ENCODE measurements around the gene IL5.

DNA sequence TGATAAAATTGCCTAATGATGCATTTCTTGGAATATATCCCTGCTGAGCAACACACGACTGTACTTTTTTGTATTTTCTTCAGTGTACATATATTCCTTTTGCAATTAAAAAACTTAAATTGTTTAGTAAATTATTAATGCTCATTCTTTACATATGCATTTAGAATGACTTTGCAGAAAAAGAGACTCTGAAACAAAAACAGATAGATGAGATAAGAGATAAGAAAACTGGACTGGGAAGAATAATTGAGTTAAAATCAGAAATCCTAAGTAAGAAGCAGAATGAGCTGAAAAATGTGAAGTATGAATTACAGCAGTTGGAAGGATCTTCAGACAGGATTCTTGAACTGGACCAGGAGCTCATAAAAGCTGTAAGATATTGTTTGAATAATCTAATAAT is 46.1 kb upstream of the IL5 start:
- TF ChIP-seq, protein P1, sequence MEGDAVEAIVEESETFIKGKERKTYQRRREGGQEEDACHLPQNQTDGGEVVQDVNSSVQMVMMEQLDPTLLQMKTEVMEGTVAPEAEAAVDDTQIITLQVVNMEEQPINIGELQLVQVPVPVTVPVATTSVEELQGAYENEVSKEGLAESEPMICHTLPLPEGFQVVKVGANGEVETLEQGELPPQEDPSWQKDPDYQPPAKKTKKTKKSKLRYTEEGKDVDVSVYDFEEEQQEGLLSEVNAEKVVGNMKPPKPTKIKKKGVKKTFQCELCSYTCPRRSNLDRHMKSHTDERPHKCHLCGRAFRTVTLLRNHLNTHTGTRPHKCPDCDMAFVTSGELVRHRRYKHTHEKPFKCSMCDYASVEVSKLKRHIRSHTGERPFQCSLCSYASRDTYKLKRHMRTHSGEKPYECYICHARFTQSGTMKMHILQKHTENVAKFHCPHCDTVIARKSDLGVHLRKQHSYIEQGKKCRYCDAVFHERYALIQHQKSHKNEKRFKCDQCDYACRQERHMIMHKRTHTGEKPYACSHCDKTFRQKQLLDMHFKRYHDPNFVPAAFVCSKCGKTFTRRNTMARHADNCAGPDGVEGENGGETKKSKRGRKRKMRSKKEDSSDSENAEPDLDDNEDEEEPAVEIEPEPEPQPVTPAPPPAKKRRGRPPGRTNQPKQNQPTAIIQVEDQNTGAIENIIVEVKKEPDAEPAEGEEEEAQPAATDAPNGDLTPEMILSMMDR (conservative IDR thresholded peaks at IDR 0.05; ENCODE audit: low read depth, low read length), result no peak
- no peak for TF ChIP-seq EZH2 (IDR thresholded peaks at IDR 0.05; ENCODE audit: low read length, unreplicated experiment)
